K562 (cell line): ENCODE results near the gene VPS26A. TPM values are rescaled to one million over a fixed set of nuclear protein-coding genes. Genes with fewer than 3 reads are reported as not detected.

Source experiments
- FOXM1 ChIP-seq, 2 experiments: fragments of 450-650 bp in 1 of 2; sonication (generic) in 1 of 2; formaldehyde crosslinking in 1 of 2; IDR thresholded peaks; 2 replicates each; pipeline versions ENCODE4 v1.6.1 to v1.9.0; 2017 to 2022; ENCODE audit warnings: low read depth in 2 of 2, mild to moderate bottlenecking in 2 of 2, missing genetic modification reagents in 1 of 2, moderate library complexity in 1 of 2
- HNRNPLL ChIP-seq: fragments of 200-400 bp; formaldehyde crosslinking; IDR thresholded peaks from 2 replicates; pipeline ENCODE4 v1.6.1; 2017; ENCODE audit warnings: low read length, low read depth, mild to moderate bottlenecking; ENCODE audit not compliant: poor library complexity, severe bottlenecking
- MAZ ChIP-seq, 2 experiments: fragments of 450-650 bp in 1 of 2; sonication (generic) in 1 of 2; formaldehyde crosslinking; IDR thresholded peaks in 1 of 2; conservative IDR thresholded peaks in 1 of 2; 2 replicates each; pipeline versions ENCODE4 v1.4.0 to v1.5.0; 2020; ENCODE audit warnings: mild to moderate bottlenecking in 1 of 2, missing genetic modification reagents in 1 of 2
- MCM3 ChIP-seq: fragments of 450-650 bp; IDR thresholded peaks from 2 replicates; pipeline ENCODE4 v1.6.1; 2016
- NFRKB ChIP-seq: fragments of 450-650 bp; IDR thresholded peaks from 2 replicates; pipeline ENCODE4 v1.6.1; 2016; ENCODE audit warnings: low read depth
- PHF20 ChIP-seq: fragments of 450-650 bp; IDR thresholded peaks from 2 replicates; pipeline ENCODE4 v1.6.1; 2018; ENCODE audit not compliant: partially characterized antibody
- ZNF77 ChIP-seq: fragments of 250-450 bp; sonication (Bioruptor Pico); IDR thresholded peaks from 2 replicates; pipeline ENCODE4 v1.5.0; 2020
- ZNF830 ChIP-seq: fragments of 250-450 bp; sonication (Bioruptor Pico); IDR thresholded peaks from 2 replicates; pipeline ENCODE4 v1.5.0; 2021; ENCODE audit warnings: mild to moderate bottlenecking
- polyA plus RNA-seq, 8 experiments: library from polyadenylated mRNA; depleted of rRNA in 4 of 8; stranded (reverse) in 5 of 8; unstranded in 3 of 8; fragments of >200 nt; fragmentation: Nextera tagmentation in 2 of 8; fragmentation: Illumina TruSeq in 1 of 8; extraction: Ambion mirVana in 2 of 8; extraction: Trizol in 1 of 8; gene quantifications; 2 replicates each; pipeline versions ENCODE4 v1.2.1 to v1.2.3, GENCODE V29; 2011 to 2014; ENCODE audit warnings: inconsistent platforms in 1 of 8, missing spikeins in 1 of 8
- total RNA-seq, 7 experiments: library from RNA; depleted of rRNA in 6 of 7; stranded (reverse); fragments of >200 nt in 6 of 7; fragmentation: Illumina TruSeq in 2 of 7; extraction: Trizol in 2 of 7; gene quantifications; 2 replicates each; pipeline versions ENCODE4 v1.2.1 to v1.2.3, GENCODE V29; 2011 to 2021; ENCODE audit warnings: low replicate concordance in 1 of 7
- TF ChIP-seq, protein P1 (sequence below): fragments of 250-450 bp; sonication (Bioruptor Pico); IDR thresholded peaks from 2 replicates; pipeline ENCODE4 v1.4.0; 2020; ENCODE audit warnings: mild to moderate bottlenecking, moderate library complexity
- TF ChIP-seq, protein P2 (sequence below): sonication (generic); formaldehyde crosslinking; IDR thresholded peaks from 2 replicates; pipeline ENCODE4 v1.8.0; 2023; ENCODE audit warnings: mild to moderate bottlenecking, missing genetic modification reagents
- TF ChIP-seq, protein P3 (sequence below): fragments of 450-650 bp; conservative IDR thresholded peaks from 2 replicates; pipeline ENCODE4 v1.6.1; 2016; ENCODE audit warnings: missing genetic modification characterization, low read depth, mild to moderate bottlenecking, missing compliant biosample characterization, moderate library complexity
- TF ChIP-seq, protein P4 (sequence below): fragments of 150-350 bp; IDR thresholded peaks from 2 replicates; pipeline ENCODE4 v1.6.1; 2014; ENCODE audit warnings: low read depth, mild to moderate bottlenecking, low read length, borderline replicate concordance
- TF ChIP-seq, protein P5 (sequence below): fragments of 250-450 bp; sonication (Bioruptor Pico); IDR thresholded peaks from 2 replicates; pipeline ENCODE4 v1.5.0; 2020; ENCODE audit warnings: mild to moderate bottlenecking

VPS26A gene
- total and polyA plus RNA-seq, 9 of the 15 experiments (the other 6 are each of a cell fraction or from before 2014, with no cell fraction given), result 47.1 to 137 (median 69.3) TPM

DNA sequence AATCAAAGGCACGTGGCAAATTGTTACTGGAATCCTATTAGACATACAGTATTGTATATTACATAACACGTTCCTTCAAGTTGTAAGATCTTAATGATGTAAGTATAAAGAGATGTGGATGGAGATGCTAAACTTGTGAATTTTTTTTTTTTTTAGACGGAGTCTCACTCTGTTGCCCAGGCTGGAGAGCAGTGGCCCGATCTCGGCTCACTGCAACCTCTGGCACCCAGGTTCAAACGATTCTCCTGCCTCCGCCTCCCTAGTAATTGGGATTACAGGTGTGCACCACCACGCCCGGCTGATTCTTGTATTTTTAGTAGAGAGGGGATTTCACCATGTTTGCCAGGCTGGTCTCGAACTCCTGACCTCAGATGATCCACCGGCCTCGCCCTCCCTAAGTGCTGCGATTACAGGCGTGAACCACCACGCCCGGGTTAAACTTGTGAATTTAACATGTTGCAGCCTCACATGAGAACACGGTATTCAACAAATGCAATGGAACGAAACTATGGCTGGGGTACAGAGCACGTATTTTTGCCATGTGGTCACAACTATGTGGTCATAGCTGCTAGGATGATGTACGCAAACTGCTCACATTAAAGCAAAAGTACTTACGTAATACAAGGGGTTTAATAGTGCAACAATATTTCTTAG, 55.2 kb downstream of the VPS26A start (continued):
- TF ChIP-seq, protein P1, sequence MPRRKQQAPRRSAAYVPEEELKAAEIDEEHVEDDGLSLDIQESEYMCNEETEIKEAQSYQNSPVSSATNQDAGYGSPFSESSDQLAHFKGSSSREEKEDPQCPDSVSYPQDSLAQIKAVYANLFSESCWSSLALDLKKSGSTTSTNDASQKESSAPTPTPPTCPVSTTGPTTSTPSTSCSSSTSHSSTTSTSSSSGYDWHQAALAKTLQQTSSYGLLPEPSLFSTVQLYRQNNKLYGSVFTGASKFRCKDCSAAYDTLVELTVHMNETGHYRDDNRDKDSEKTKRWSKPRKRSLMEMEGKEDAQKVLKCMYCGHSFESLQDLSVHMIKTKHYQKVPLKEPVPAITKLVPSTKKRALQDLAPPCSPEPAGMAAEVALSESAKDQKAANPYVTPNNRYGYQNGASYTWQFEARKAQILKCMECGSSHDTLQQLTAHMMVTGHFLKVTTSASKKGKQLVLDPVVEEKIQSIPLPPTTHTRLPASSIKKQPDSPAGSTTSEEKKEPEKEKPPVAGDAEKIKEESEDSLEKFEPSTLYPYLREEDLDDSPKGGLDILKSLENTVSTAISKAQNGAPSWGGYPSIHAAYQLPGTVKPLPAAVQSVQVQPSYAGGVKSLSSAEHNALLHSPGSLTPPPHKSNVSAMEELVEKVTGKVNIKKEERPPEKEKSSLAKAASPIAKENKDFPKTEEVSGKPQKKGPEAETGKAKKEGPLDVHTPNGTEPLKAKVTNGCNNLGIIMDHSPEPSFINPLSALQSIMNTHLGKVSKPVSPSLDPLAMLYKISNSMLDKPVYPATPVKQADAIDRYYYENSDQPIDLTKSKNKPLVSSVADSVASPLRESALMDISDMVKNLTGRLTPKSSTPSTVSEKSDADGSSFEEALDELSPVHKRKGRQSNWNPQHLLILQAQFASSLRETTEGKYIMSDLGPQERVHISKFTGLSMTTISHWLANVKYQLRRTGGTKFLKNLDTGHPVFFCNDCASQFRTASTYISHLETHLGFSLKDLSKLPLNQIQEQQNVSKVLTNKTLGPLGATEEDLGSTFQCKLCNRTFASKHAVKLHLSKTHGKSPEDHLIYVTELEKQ, result no peak
- TF ChIP-seq MAZ (CRISPR knock-in tag; conservative IDR thresholded peaks at IDR 0.05 in 1 of 2, IDR thresholded peaks at IDR 0.05 in 1 of 2) (no peak), PHF20 (no peak), ZNF77 (no peak), FOXM1 (IDR thresholded peaks at IDR 0.05; ENCODE audit: low read depth) (no peak), FOXM1 (CRISPR knock-in tag; IDR thresholded peaks at IDR 0.05; ENCODE audit: low read depth) (no peak), NFRKB (peak; percentile 61; the same call in 1 of the 2 replicates), ZNF830 (CRISPR knock-in tag) (no peak), HNRNPLL (peak; percentile 94), MCM3 (no peak)
- TF ChIP-seq, protein P2, sequence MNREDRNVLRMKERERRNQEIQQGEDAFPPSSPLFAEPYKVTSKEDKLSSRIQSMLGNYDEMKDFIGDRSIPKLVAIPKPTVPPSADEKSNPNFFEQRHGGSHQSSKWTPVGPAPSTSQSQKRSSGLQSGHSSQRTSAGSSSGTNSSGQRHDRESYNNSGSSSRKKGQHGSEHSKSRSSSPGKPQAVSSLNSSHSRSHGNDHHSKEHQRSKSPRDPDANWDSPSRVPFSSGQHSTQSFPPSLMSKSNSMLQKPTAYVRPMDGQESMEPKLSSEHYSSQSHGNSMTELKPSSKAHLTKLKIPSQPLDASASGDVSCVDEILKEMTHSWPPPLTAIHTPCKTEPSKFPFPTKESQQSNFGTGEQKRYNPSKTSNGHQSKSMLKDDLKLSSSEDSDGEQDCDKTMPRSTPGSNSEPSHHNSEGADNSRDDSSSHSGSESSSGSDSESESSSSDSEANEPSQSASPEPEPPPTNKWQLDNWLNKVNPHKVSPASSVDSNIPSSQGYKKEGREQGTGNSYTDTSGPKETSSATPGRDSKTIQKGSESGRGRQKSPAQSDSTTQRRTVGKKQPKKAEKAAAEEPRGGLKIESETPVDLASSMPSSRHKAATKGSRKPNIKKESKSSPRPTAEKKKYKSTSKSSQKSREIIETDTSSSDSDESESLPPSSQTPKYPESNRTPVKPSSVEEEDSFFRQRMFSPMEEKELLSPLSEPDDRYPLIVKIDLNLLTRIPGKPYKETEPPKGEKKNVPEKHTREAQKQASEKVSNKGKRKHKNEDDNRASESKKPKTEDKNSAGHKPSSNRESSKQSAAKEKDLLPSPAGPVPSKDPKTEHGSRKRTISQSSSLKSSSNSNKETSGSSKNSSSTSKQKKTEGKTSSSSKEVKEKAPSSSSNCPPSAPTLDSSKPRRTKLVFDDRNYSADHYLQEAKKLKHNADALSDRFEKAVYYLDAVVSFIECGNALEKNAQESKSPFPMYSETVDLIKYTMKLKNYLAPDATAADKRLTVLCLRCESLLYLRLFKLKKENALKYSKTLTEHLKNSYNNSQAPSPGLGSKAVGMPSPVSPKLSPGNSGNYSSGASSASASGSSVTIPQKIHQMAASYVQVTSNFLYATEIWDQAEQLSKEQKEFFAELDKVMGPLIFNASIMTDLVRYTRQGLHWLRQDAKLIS, result peak; percentile 54; the same call in 1 of the 2 replicates
- TF ChIP-seq, protein P3, sequence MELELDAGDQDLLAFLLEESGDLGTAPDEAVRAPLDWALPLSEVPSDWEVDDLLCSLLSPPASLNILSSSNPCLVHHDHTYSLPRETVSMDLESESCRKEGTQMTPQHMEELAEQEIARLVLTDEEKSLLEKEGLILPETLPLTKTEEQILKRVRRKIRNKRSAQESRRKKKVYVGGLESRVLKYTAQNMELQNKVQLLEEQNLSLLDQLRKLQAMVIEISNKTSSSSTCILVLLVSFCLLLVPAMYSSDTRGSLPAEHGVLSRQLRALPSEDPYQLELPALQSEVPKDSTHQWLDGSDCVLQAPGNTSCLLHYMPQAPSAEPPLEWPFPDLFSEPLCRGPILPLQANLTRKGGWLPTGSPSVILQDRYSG (tag), result no peak
- TF ChIP-seq, protein P4, sequence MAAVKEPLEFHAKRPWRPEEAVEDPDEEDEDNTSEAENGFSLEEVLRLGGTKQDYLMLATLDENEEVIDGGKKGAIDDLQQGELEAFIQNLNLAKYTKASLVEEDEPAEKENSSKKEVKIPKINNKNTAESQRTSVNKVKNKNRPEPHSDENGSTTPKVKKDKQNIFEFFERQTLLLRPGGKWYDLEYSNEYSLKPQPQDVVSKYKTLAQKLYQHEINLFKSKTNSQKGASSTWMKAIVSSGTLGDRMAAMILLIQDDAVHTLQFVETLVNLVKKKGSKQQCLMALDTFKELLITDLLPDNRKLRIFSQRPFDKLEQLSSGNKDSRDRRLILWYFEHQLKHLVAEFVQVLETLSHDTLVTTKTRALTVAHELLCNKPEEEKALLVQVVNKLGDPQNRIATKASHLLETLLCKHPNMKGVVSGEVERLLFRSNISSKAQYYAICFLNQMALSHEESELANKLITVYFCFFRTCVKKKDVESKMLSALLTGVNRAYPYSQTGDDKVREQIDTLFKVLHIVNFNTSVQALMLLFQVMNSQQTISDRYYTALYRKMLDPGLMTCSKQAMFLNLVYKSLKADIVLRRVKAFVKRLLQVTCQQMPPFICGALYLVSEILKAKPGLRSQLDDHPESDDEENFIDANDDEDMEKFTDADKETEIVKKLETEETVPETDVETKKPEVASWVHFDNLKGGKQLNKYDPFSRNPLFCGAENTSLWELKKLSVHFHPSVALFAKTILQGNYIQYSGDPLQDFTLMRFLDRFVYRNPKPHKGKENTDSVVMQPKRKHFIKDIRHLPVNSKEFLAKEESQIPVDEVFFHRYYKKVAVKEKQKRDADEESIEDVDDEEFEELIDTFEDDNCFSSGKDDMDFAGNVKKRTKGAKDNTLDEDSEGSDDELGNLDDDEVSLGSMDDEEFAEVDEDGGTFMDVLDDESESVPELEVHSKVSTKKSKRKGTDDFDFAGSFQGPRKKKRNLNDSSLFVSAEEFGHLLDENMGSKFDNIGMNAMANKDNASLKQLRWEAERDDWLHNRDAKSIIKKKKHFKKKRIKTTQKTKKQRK, result no peak
- TF ChIP-seq, protein P5, sequence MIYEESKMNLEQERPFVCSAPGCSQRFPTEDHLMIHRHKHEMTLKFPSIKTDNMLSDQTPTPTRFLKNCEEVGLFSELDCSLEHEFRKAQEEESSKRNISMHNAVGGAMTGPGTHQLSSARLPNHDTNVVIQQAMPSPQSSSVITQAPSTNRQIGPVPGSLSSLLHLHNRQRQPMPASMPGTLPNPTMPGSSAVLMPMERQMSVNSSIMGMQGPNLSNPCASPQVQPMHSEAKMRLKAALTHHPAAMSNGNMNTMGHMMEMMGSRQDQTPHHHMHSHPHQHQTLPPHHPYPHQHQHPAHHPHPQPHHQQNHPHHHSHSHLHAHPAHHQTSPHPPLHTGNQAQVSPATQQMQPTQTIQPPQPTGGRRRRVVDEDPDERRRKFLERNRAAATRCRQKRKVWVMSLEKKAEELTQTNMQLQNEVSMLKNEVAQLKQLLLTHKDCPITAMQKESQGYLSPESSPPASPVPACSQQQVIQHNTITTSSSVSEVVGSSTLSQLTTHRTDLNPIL (CRISPR knock-in tag), result no peak
